SH-SY5Y (cell line): Measurements from ENCODE around the gene EMP1.

ENCODE experiments used
- GATA2 ChIP-seq: IDR thresholded peaks from 2 replicates; pipeline ENCODE4 v1.6.1; 2011; ENCODE audit warnings: mild to moderate bottlenecking, low read depth, low read length
- GATA3 ChIP-seq: IDR thresholded peaks from 2 replicates; pipeline ENCODE4 v1.6.1; 2011; ENCODE audit warnings: low read depth, mild to moderate bottlenecking, low read length, moderate library complexity

DNA sequence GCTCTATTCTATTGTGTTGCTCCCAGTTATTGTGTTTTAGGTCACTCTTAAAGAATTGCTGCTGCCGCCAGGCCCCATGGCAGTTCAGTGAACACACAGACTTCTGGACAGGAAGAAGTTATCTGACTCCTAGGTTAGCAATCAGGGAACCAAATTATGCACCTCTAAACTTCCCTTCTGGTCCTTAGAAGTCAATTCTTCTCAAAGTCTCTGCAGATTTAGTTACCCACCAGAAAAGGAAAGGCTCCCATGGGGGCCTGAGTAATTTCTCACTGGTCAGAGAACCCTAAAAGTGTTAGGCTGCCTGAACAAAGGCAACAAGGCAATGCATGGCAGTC, 10.0 kb downstream of the EMP1 start:
- no peak for TF ChIP-seq GATA3
- no peak for TF ChIP-seq GATA2
